BLaER1 (cell line): ENCODE data around the gene FCGR1A.
"Not testable (repeated sequence)": the region's sequence is repeated elsewhere in the genome, so short reads cannot be mapped to it uniquely, and the experiment has no call there.

Source experiments
- H3K27ac ChIP-seq: shearing (Covaris generic); formaldehyde crosslinking; 2 replicates; pipeline ENCODE4 v1.8.1; 2022
- H3K27me3 ChIP-seq: shearing (Covaris generic); formaldehyde crosslinking; 2 replicates; pipeline ENCODE4 v1.8.1; 2022
- H3K36me3 ChIP-seq: shearing (Covaris generic); formaldehyde crosslinking; 2 replicates; pipeline ENCODE4 v1.8.1; 2022
- H3K4me1 ChIP-seq: shearing (Covaris generic); formaldehyde crosslinking; 2 replicates; pipeline ENCODE4 v1.8.1; 2022
- H3K4me2 ChIP-seq: shearing (Covaris generic); formaldehyde crosslinking; 2 replicates; pipeline ENCODE4 v1.8.1; 2022
- H3K4me3 ChIP-seq: shearing (Covaris generic); formaldehyde crosslinking; 2 replicates; pipeline ENCODE4 v1.8.1; 2022
- H3K9ac ChIP-seq: shearing (Covaris generic); formaldehyde crosslinking; 2 replicates; pipeline ENCODE4 v1.8.1; 2022
- H3K9me3 ChIP-seq: shearing (Covaris generic); formaldehyde crosslinking; 2 replicates; pipeline ENCODE4 v1.8.1; 2022
- H4K20me1 ChIP-seq: shearing (Covaris generic); formaldehyde crosslinking; 2 replicates; pipeline ENCODE4 v1.8.1; 2022

FCGR1A gene

GRCh38 chr1:149833144-149833543, 50.6 kb downstream of the FCGR1A start:
- not testable (repeated sequence) for H3K9me3 ChIP-seq, H3K4me3 ChIP-seq, H4K20me1 ChIP-seq, H3K36me3 ChIP-seq, H3K27me3 ChIP-seq, H3K4me2 ChIP-seq, H3K27ac ChIP-seq, H3K4me1 ChIP-seq, H3K9ac ChIP-seq

GRCh38 chr1:149841149-149841548, 58.7 kb downstream of the FCGR1A start:
- Histone ChIP-seq H3K4me1 (peaks cover 24% of the 10 kb centered on the region), H4K20me1 (peaks cover 28% of the 10 kb centered on the region)
- H3K36me3 ChIP-seq, H3K27me3 ChIP-seq, H3K9ac ChIP-seq, H3K4me2 ChIP-seq, H3K4me3 ChIP-seq, H3K9me3 ChIP-seq, H3K27ac ChIP-seq: not testable (repeated sequence)
